ENCODE results near the gene PFDN1. TPM values are rescaled to one million over a fixed set of nuclear protein-coding genes. Genes with fewer than 3 reads are reported as not detected.

PFDN1 gene
- total and polyA plus RNA-seq, 9 of the 15 experiments (the other 6 are each of a cell fraction or from before 2014, with no cell fraction given): 45.5 to 215 (median 78.0) TPM

GRCh38 chr5:140346348-140347221 is 43.7 kb upstream of the PFDN1 start, which contains the start of gene HBEGF (continued):
- TF ChIP-seq TAF7 (tag; IDR thresholded peaks at IDR 0.05) (no peak), ZNF12 (CRISPR knock-in tag; IDR thresholded peaks at IDR 0.05) (no peak), ARID3A (IDR thresholded peaks at IDR 0.05; ENCODE audit: borderline replicate concordance, low read depth, low read length) (no peak), SRSF9 (IDR thresholded peaks at IDR 0.05; ENCODE audit: borderline replicate concordance, low read depth, low read length) (no peak), UBTF (IDR thresholded peaks at IDR 0.05; ENCODE audit: borderline replicate concordance in 1 of 2, low read depth in 2 of 2, low read length in 2 of 2) (peak; percentile 79 to 95; a peak in 3 of 4 replicates), DEAF1 (CRISPR knock-in tag; IDR thresholded peaks at IDR 0.05) (no peak), TAF9B (IDR thresholded peaks at IDR 0.05; ENCODE audit: partially characterized antibody) (no peak), ETS2 (tag; IDR thresholded peaks at IDR 0.05; ENCODE audit: borderline replicate concordance, poor library complexity, severe bottlenecking) (no peak), YBX1 (IDR thresholded peaks at IDR 0.05) (no peak), NCOA4 (IDR thresholded peaks at IDR 0.05; ENCODE audit: partially characterized antibody) (no peak), CREB1 (IDR thresholded peaks at IDR 0.05) (no peak), CREB1 (CRISPR knock-in tag; IDR thresholded peaks at IDR 0.05) (no peak; the same call in 1 of the 2 replicates), ZNF217 (CRISPR knock-in tag; IDR thresholded peaks at IDR 0.05) (no peak), HNRNPK (IDR thresholded peaks at IDR 0.05; ENCODE audit: low read depth, low read length, poor library complexity, severe bottlenecking) (no peak), ZNF764 (CRISPR knock-in tag; IDR thresholded peaks at IDR 0.05; ENCODE audit: low read depth) (no peak), LEF1 (IDR thresholded peaks at IDR 0.05) (no peak), ZFP91 (CRISPR knock-in tag; IDR thresholded peaks at IDR 0.05) (no peak), RBM25 (IDR thresholded peaks at IDR 0.05; ENCODE audit: low read depth, low read length, severe bottlenecking) (no peak)

All from K562 (cell line).